Myocyte (in vitro differentiated cells): Measurements from ENCODE around the gene SNRPA1. TPM values are rescaled to one million over a fixed set of nuclear protein-coding genes. Genes with fewer than 3 reads are reported as not detected.
A peak's percentile ranks its signal among the peaks of the same experiment; 100 is the strongest.
"Not testable (repeated sequence)": the region's sequence is repeated elsewhere in the genome, so short reads cannot be mapped to it uniquely, and the experiment has no call there.

Experiments
- DNase-seq: peaks from one replicate; pipeline ENCODE4 v3.0.0-alpha.2; 2012; ENCODE audit warnings: low read depth
- polyA plus RNA-seq: library from polyadenylated mRNA; unstranded; fragments of >200 nt; gene quantifications from one replicate; pipeline ENCODE4 v1.2.1, GENCODE V29; 2012; ENCODE audit warnings: missing spikeins
- total RNA-seq: library from RNA; depleted of rRNA; stranded (reverse); fragments of >200 nt; gene quantifications from 2 replicates; pipeline ENCODE4 v1.2.3, GENCODE V29; 2014

The SNRPA1 gene
- 15.4 and 19.6 TPM in 2 replicates for total RNA-seq
- 27.5 TPM for polyA plus RNA-seq

- DNase-seq: peak; percentile 95
These were observed at the start of gene SNRPA1 for GRCh38 chr15:101294731-101295606. SNRPA1 (minus strand) TSS chr15:101295248; CDS start chr15:101295178, 70 bp downstream.

GRCh38 chr15:101342056-101342455, 47.0 kb upstream of the SNRPA1 start:
- DNase-seq: no peak

- DNase-seq: no peak
These were observed 43.5 kb upstream of the SNRPA1 start for GRCh38 chr15:101338502-101339057.

- DNase-seq: no peak
These were observed 42.9 kb upstream of the SNRPA1 start for GRCh38 chr15:101337976-101338375.

GRCh38 chr15:101333907-101334789, 39.1 kb upstream of the SNRPA1 start:
- DNase-seq: not testable (repeated sequence)

- no peak for DNase-seq
These were observed 37.0 kb upstream of the SNRPA1 start for GRCh38 chr15:101332061-101332467.

- DNase-seq: no peak
These were observed 34.9 kb upstream of the SNRPA1 start for GRCh38 chr15:101329867-101330380.

GRCh38 chr15:101329309-101329863, 34.3 kb upstream of the SNRPA1 start:
- no peak for DNase-seq

- no peak for DNase-seq
These were observed 33.0 kb upstream of the SNRPA1 start for GRCh38 chr15:101328001-101328400.

- DNase-seq: no peak
These were observed 32.2 kb upstream of the SNRPA1 start for GRCh38 chr15:101327147-101327740.

GRCh38 chr15:101326462-101327146, 31.6 kb upstream of the SNRPA1 start:
- DNase-seq: peak; percentile 58

- no peak for DNase-seq
These were observed 30.9 kb upstream of the SNRPA1 start for GRCh38 chr15:101326026-101326315.

GRCh38 chr15:101325263-101326025, 30.4 kb upstream of the SNRPA1 start:
- no peak for DNase-seq

GRCh38 chr15:101324524-101325177, 29.6 kb upstream of the SNRPA1 start:
- DNase-seq: no peak

- DNase-seq: no peak
These were observed 28.9 kb upstream of the SNRPA1 start for GRCh38 chr15:101323793-101324523.

- DNase-seq: no peak
These were observed 27.9 kb upstream of the SNRPA1 start for GRCh38 chr15:101322854-101323477.

GRCh38 chr15:101322016-101322695, 27.1 kb upstream of the SNRPA1 start:
- no peak for DNase-seq
